Glomerular visceral epithelial cell (primary cell): ENCODE data around the gene GNAS.
"Not testable (repeated sequence)": the region's sequence is repeated elsewhere in the genome, so short reads cannot be mapped to it uniquely, and the experiment has no call there.

Experiments used
- DNase-seq: peaks from one replicate; pipeline ENCODE4 v3.0.0-alpha.2; 2016; ENCODE audit errors: extremely low spot score

Gene GNAS

DNA sequence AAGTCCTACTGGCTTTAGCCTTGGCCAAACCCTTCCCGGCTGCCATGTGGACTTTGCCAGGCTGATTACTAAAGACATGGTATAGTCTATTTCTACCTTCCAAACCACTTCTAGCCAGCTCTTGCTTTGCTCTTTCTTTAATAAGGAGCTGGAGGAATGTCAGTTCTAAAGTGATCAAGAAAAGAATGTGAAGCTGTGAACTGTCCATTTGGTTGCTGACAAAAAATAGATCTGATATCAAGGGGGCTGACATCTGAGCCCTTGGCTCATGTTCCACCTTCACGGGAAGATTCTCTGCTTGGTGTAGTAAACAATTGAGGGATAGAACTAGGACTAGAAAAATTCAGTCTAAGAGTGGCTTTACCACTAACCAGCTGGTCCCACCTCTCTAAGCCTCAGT is 24.4 kb upstream of the GNAS start:
- no peak for DNase-seq

DNA sequence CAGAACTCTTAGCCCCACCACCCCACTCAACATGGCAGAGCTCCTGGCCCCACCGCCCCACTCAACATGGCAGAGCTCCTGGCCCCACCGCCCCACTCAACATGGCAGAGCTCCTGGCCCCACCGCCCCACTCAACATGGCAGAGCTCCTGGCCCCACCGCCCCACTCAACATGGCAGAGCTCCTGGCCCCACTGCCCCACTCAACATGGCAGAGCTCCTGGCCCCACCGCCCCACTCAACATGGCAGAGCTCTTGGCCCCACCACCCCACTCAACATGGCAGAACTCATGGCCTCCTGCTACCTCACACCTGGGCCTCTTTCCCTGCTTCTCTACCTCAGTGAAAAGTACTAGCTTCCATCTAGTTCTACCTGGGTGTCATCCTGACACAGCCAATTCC is 23.7 kb upstream of the GNAS start:
- not testable (repeated sequence) for DNase-seq

DNA sequence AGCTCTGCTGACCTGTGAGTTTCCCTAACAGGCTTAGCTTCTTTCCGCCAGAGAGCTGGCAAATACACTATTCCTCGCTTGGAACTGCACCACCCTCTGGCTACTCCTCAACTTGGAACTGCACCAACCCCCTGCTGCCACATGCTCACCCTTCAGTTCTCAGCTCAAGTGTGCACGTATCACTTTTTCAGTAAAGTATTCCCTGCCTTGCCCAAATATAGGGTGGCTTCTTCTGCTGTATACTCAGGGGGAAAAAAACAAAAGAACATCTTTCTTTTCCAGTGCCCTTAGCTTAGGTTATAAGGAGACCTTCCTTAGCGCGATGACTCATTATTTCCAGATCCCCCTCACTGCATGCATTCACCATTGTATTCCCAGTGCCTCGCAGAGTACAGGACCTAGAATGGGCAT is 23.0 kb upstream of the GNAS start:
- DNase-seq: no peak

DNA sequence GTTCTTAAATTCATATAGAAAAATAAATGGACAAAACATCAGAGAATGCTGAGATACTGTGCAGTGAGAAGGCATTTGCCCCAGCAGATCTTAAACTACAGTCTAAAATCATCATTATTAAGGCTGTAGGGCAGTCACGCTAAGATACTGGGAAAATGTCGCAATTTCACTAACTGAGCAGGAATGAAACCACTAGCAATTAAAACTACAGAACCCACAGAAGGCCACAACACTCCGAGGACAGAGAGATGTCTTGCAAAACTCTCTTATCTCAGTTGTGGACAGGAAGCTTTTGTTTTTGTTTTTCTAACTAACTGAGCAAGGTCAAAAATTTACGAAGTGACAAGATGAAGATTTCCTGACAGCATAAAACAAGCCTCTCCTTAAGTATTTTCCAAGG is 20.1 kb upstream of the GNAS start:
- DNase-seq: no peak

DNA sequence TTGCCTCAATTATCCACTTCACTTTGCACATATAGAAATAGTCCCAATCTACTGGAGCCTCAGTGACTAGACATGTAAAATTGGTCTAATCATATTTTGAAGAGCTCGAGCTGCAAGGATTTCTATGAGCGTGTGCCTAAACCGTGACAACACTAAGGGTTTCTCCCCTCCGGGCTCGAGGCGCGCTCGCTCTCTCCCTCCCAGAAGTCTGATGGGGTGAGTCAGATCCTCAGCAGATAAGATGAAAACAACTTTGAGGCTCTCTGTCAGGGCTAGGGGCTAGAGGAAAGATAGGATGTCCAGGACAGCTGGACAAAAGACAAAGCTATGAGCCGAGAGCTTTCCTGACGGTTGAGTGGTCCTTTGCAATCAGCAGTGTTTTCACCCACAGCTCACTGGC is 18.6 kb upstream of the GNAS start:
- DNase-seq: no peak

DNA sequence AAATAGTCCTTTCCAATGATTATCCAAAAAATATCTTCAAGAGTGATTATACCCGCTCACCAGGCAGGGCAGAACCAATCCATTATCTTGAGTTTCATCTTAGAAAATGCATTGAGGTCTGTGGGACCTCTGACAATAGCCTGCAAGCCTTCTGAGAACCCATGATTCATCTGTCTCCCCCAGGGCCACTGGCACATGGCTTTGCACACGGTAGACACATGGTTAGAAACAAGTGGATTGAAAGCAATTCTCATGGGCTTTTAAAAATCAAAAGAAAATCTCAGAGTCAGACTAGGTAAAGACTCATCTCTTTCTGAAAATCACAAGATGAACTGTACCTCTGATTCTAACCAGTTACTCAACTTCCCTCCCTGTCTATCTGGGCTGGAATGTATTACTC is 17.3 kb upstream of the GNAS start:
- no peak for DNase-seq

DNA sequence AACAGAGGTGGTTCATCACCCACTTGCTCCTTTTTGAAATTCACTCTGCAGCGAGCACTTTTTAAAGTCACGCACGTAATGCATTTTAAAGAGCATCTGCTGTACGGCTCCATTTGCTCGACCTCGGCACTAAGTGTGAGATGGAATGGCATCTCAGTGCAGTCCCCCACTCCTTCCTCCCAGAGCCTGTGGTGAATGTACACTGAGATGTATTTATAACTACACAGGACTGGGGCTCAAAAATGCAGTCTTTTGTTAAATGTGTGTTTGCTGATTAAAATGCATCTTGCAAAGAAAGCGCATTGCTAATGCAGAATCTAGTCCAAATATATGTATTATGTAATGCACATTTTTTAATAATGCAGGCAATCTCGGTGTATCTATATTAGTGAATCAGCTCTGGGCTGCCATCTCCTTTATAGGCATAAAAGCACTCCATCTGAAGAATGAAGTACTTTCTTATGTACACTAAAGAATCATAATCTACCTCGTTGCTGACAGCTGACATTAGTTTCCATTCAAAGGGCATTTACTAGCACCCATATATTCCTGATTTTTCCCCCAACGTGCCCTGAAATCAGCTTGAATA is 15.8 kb upstream of the GNAS start:
- no peak for DNase-seq

DNA sequence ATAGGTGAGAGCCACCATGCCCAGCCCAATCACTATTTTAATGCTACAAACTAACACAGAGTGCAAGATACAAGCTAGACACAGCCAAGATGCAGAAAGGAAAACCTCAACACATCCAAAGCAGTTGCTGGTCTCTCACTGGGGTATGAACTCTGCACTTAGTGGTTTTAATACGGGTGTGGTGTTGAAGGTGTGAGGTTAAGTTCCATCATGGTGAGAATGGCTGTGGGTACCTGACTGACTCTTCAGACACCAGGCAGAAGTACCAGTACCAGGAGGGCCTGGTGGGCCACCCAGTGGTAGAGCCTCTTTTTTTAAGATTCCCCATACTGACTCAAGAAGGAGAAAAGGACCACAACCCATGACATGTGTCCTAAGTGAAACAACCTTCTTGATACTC is 14.8 kb upstream of the GNAS start:
- DNase-seq: no peak

DNA sequence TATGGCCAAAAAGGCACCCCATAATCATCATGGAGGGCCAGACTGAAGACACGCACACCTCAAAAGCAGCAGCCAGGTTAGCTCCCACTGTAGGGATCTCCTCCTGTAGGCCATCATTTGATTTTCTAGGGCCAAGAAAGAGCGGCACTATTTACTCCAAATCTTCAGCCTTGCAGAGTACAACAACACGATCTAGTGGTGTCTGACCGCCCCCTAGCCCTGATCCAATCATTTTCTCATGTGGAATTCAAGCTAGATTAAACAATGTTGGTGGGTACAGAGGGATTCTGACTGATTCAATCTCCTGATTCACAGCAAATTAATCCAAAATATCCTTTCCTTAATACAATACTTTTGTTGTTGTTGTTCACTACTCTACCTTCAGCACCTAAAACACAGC is 14.3 kb upstream of the GNAS start:
- DNase-seq: no peak

DNA sequence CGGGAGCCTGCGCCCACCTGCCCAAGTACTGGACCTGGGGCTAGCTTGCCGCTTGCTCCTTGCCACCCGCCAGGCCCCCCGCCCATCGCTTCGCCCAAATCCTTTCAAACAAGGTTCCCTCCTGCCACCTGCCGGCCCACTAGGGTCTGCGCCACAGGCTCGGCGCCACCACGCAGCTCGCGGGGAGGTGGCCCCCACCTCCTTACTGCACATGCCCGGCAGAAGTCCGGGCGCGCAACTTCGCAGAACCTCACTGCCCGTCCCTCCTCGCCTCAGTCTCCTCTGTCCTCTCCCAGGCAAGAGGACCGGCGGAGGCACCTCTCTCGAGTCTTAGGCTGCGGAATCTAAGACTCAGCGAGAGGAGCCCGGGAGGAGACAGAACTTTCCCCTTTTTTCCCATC is 13.0 kb upstream of the GNAS start:
- DNase-seq: peak; percentile 50

DNA sequence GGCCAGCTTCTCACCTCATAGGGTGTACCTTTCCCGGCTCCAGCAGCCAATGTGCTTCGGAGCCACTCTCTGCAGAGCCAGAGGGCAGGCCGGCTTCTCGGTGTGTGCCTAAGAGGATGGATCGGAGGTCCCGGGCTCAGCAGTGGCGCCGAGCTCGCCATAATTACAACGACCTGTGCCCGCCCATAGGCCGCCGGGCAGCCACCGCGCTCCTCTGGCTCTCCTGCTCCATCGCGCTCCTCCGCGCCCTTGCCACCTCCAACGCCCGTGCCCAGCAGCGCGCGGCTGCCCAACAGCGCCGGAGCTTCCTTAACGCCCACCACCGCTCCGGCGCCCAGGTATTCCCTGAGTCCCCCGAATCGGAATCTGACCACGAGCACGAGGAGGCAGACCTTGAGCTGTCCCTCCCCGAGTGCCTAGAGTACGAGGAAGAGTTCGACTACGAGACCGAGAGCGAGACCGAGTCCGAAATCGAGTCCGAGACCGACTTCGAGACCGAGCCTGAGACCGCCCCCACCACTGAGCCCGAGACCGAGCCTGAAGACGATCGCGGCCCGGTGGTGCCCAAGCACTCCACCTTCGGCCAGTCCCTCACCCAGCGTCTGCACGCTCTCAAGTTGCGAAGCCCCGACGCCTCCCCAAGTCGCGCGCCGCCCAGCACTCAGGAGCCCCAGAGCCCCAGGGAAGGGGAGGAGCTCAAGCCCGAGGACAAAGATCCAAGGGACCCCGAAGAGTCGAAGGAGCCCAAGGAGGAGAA is 12.3 kb upstream of the GNAS start:
- no peak for DNase-seq

DNA sequence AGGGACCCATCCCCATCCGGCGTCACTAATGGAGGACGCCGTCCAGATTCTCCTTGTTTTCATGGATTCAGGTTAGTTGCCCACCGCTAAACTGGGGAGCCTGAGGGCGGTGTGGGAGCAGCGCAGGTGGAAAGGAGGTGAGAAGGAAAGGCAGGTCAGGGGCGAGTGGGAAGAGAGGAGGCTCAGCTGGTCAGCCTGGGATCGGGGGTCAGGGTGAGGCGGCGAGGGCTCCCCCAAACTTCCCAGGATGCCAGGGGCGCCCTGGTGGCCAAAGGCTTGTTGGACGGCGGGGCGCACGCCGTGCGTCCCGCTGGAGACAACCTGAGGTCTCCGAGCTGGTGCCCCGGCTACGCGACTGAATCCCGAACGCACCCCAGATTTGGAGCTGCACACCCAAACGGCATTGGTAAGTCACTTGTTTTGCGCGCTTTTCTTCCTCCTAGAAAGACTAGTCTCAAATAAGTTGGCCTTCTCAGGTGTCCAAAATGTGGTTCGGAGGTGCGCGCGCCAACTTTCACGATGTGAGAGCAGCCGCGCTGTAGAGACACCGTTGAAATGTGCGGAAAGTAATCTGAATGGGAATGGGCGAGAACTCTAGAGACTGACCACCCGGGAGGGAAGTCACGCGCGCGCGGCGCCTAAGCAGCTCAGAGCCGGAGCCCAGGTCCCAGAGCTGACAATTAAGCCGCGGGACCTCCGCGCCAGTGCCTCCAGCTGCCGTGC is 11.5 kb upstream of the GNAS start:
- no peak for DNase-seq

DNA sequence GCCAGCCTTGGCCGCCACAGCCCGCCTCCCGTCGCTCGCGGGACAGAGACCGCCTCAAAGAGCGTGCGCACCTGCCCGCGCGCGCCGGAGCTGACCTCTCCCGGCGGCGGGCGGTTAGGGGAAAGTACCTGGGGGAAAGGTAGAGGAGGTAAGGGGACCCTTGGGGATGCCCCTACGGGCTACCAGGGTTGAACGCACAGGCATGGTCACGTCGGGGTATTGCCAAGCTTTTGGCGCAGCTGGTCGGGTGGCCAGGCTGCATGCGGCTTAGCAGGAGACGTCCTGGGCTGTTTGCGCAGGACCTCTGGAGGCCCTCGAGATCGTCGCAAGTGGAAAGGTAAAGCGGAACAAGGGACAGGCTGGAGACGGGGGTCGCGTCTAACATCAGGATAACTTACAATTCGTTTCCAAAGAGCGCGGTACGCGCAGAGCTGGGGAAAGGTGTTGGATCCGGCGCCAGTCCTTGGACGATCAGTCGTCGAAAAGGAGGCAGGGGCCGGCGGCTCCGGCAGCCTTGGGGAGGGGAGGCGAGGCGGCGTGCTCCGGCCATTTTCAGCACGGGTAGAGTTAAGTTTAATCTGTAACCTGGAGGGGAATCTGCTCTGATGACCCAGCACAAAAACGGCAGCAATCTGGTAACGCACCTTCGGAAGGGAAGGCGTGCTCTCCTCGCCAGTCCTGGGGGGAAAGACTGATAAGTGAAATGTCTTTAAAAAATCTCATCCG is 10.8 kb upstream of the GNAS start:
- DNase-seq: no peak

DNA sequence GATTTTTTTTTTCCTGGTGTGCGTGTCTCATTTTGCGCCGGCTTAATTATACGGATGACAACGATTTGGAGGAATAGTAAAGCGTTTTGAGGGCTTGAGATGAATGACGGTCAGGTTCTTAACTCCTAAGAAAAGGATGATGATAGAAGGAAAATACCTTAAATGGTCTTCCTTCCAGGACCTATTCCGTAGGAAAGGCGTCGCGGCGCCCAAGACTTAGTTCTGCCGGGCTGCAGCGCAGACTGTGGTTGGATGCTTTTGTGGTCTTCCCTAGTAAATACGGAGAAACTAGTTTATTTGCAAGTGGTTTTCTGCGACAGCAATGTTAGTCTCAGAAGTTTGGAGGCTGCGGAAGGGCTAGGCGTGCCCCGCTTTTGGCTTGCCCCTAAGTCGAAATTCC is 10.2 kb upstream of the GNAS start:
- no peak for DNase-seq

DNA sequence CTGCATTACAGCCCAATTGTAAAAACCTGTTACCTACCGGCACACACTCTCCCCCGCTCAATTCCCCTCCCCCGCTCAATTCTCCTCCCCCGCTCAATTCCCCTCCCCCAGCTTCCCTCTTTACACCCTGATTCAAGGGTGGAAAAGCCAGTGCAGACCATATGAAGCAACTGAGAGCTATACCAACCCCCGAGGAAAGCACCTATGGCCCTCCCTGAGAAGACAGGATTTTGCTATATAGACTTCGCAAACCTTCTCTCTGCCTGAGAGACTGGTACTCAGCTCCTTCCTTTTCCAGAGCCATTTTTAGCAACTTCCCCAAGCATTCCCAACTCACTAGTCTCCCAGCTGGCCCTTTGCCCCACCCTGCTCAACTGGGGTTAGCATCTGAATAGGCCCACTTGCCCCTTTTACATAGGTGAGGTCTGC is 9.4 kb upstream of the GNAS start:
- DNase-seq: no peak

DNA sequence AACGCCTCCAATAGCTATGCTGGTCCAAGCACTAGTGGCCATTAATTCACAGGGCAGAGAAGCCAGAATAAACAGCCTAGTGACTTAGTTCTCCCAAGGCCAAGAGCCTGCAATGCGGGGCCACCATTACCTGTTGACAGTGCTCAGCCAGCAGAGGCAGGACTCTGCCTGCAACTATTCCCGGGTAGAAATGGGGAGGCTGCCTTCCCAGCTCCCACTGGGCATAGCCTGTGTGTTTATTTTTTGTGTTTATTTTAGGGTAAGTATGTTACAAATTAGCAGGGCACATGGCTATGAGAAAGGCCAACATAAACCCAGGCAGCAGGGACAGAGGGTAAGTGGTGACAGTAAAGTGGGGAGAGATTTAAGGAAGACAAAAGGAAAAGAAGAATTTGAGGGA is 6.8 kb upstream of the GNAS start:
- no peak for DNase-seq

DNA sequence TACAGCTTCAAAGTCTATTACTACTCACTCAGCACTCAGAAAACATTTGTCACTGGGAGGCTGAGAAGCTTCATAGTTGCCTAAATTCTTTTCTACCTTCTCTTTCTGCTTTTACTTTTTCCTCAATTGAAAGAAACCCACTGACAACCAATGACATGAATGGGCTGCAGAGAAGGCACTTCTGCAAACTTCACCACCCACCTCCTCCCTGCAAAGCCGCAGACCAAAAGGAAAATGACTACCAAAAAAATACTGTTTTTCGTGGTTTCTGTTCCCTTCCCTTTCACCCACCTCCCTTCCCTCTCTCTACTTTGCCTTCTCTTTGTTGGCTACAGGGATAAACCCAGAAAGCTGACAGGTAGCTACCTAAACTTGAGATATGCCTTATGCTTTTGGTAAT is 5.1 kb upstream of the GNAS start:
- DNase-seq: no peak

DNA sequence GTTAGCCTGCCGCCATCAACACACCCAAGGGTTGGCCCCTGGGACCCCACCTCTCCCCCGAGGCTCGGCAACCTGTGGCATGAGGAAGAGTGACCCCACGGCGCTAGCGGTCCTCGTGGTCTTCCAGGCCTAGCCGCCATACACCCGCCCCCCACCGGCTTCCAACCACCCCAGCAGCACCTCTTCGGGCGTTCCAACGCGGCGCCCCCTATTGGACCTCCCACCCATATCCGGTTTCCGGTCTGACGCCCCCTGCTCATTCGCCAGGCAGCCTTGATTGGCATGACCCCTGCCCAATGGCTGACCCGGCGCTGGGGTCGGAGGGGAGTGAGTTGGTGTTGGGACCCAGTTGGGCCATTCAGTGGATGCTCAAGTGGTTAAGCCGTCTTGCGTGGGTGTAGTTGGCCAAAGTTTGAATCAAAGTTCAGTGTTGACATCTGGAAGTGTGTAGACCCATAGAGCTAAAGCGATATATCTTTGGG is 1.8 kb upstream of the GNAS start, which contains the start of gene GNAS-AS1:
TSS of gene GNAS-AS1 (minus strand) at position 210 of the 482 bp plus-strand sequence.
- peak; percentile 88 for DNase-seq

DNA sequence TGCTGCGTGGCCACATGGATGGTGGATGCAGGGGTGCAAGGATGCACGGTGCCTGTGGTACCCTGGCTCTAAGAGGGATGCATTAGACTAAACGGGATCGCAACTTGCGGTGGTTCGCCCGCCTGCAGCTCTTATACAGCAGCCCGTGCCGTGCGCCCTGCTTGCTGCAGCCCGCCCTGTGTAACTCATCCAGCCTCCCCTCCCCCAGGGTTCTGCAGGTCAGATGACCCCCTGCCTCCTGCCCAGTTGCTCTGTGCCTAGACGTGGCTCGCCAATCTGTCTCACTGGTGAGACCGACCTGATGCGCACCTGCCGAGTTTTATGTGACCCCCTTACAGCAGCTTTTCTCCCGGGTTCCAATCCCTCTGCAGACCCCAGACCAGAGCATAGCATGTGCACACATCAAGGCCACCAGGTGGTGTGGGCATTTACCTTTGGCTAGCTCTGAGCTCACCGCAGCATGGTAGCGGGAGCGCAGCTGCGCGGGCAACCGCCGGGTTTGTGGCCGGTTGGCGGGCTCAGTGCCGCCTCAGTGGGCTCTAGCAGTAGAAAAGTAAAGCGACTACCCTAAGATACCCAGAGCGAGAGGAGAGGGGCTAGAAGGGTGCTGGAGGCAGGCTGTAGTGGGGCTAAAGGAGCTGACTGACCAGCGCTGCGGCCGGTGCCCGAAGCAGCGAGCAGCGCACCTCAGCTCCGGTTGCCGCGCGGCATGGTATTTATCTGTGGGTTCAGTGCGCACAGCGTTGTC is 1.1 kb upstream of the GNAS start:
- no peak for DNase-seq

DNA sequence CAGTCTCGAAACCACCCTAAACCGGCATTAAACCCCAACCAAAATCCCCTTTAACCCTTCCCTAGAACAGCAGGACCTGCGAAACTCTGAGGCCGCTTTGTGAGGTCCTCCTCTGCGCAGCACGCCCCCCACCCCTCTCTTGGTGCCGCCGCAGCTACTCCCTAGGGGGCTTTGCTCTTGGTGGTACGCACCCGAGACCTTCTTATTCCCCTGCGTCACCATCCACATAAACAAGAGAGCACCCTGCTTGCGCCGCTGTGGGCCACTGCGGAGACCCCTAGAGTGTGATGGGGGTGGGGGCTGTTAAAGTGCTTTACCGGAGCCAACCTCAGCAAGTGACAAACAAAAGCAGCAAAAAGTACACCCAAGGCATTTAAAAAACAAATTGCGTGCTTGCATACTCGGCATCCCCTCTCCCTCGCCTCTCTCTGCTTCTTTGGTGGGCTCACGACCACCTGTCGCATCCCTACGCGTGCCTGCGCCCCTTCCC is 502 bp upstream of the GNAS start:
- DNase-seq: no peak

DNA sequence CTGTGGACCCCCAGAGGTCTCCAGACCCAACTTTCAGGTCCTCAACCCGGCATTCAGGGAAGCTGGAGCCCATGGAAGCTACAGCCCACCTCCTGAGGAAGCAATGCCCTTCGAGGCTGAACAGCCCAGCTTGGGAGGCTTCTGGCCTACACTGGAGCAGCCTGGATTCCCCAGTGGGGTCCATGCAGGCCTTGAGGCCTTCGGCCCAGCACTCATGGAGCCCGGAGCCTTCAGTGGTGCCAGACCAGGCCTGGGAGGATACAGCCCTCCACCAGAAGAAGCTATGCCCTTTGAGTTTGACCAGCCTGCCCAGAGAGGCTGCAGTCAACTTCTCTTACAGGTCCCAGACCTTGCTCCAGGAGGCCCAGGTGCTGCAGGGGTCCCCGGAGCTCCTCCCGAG is 950 bp downstream of the GNAS start:
- no peak for DNase-seq
